IMR-90 (cell line): ENCODE measurements around the gene TLK2. TPM values are rescaled to one million over a fixed set of nuclear protein-coding genes. Genes with fewer than 3 reads are reported as not detected.
"Not testable (repeated sequence)": the region's sequence is repeated elsewhere in the genome, so short reads cannot be mapped to it uniquely, and the experiment has no call there.

ENCODE experiments used
- ATAC-seq: fragments of 200-7000 bp; cut with Tn5 transposase; 2 replicates; pipeline ENCODE4 v1.9.1; 2020; ENCODE audit warnings: low read depth, mild to moderate bottlenecking, moderate library complexity
- BruUV-seq: library from RNA; stranded (reverse); fragments of 400-500 nt; replicated peaks from 2 replicates; lab custom pipeline; 2021; lab: Mats Ljungman, UMichigan
- CTCF ChIA-PET: fragments of 300-600 bp; formaldehyde crosslinking; extraction: SDS; loops from one replicate; lab custom pipeline; 2021; ENCODE audit warnings: antibody characterized with exemption; lab: Yijun Ruan, JAX
- POLR2A ChIA-PET: fragments of 300-600 bp; sonication (Branson Sonifier 250); formaldehyde crosslinking; loops from one replicate; lab custom pipeline; 2022; ENCODE audit warnings: antibody characterized with exemption; ENCODE audit not compliant: unreplicated experiment; lab: Charles Lee
- DNase-seq: peaks from one replicate; pipeline ENCODE4 v3.0.0; 2013
- H2AFZ ChIP-seq: replicated peaks from 2 replicates; pipeline ENCODE3; 2013; ENCODE audit warnings: low read length, mild to moderate bottlenecking; ENCODE audit not compliant: poor library complexity
- H2AK5ac ChIP-seq: 2 replicates; pipeline ENCODE4 v1.6.1; 2013; ENCODE audit warnings: low read depth, low read length, inconsistent platforms
- H2AK9ac ChIP-seq: replicated peaks from 2 replicates; pipeline ENCODE3; 2013; ENCODE audit warnings: mild to moderate bottlenecking, low read depth, low read length, moderate library complexity; ENCODE audit not compliant: poor library complexity
- H2BK120ac ChIP-seq: 2 replicates; pipeline ENCODE4 v1.6.1; 2013; ENCODE audit warnings: low read depth, low read length, inconsistent platforms
- H2BK15ac ChIP-seq: 3 replicates; pipeline ENCODE4 v1.6.1; 2013; ENCODE audit warnings: low read depth, low read length, inconsistent platforms
- H2BK20ac ChIP-seq: 2 replicates; pipeline ENCODE4 v1.6.1; 2013; ENCODE audit warnings: low read depth, mild to moderate bottlenecking, inconsistent platforms, low read length, moderate library complexity
- H2BK5ac ChIP-seq: 2 replicates; pipeline ENCODE4 v1.6.1; 2013; ENCODE audit warnings: mild to moderate bottlenecking, low read depth, low read length, inconsistent platforms; ENCODE audit not compliant: poor library complexity, severe bottlenecking
- H3K14ac ChIP-seq: replicated peaks from 2 replicates; pipeline ENCODE4 v1.6.1; 2013; ENCODE audit warnings: low read depth, low read length, inconsistent platforms
- H3K18ac ChIP-seq: 2 replicates; pipeline ENCODE4 v1.6.1; 2013; ENCODE audit warnings: low read depth, low read length, control low read depth
- H3K23ac ChIP-seq: 2 replicates; pipeline ENCODE4 v1.6.1; 2013; ENCODE audit warnings: low read depth, low read length, inconsistent platforms
- H3K27ac ChIP-seq: 2 replicates; pipeline ENCODE4 v1.5.1; 2013; ENCODE audit warnings: mild to moderate bottlenecking, control low read depth, low read length; ENCODE audit not compliant: insufficient read depth
- H3K27me3 ChIP-seq: 2 replicates; pipeline ENCODE4 v1.6.1; 2013; ENCODE audit warnings: low read length; ENCODE audit not compliant: control insufficient read depth, insufficient read depth
- H3K36me3 ChIP-seq: 2 replicates; pipeline ENCODE4 v1.6.1; 2013; ENCODE audit warnings: low read length, mixed read lengths; ENCODE audit not compliant: control insufficient read depth, insufficient read depth
- H3K4ac ChIP-seq: 2 replicates; pipeline ENCODE4 v1.6.1; 2013; ENCODE audit warnings: low read depth, low read length, inconsistent platforms
- H3K4me1 ChIP-seq: 2 replicates; pipeline ENCODE4 v1.6.1; 2013; ENCODE audit warnings: low read length, mixed read lengths; ENCODE audit not compliant: control insufficient read depth, insufficient read depth
- H3K4me2 ChIP-seq: 2 replicates; pipeline ENCODE4 v1.6.1; 2013; ENCODE audit warnings: low read depth, mild to moderate bottlenecking, control low read depth, low read length, moderate library complexity
- H3K4me3 ChIP-seq: 2 replicates; pipeline ENCODE4 v1.5.1; 2013; ENCODE audit warnings: low read depth, mild to moderate bottlenecking, control low read depth, low read length, moderate library complexity; ENCODE audit not compliant: insufficient read depth
- H3K56ac ChIP-seq: 2 replicates; pipeline ENCODE4 v1.6.1; 2013; ENCODE audit warnings: low read length, inconsistent platforms; ENCODE audit not compliant: insufficient read depth; ENCODE audit errors: extremely low read depth
- H3K79me1 ChIP-seq, 2 experiments: 2 replicates each; pipeline ENCODE4 v1.6.1; 2013; ENCODE audit warnings: low read length in 2 of 2, inconsistent platforms in 1 of 2, low read depth in 1 of 2
- H3K9ac ChIP-seq: 2 replicates; pipeline ENCODE4 v1.6.1; 2013; ENCODE audit warnings: low read depth, low read length, control low read depth
- H3K9me1 ChIP-seq: 2 replicates; pipeline ENCODE4 v1.6.1; 2013; ENCODE audit warnings: low read length, inconsistent platforms; ENCODE audit not compliant: insufficient read depth
- H3K9me3 ChIP-seq: 2 replicates; pipeline ENCODE4 v1.6.1; 2013; ENCODE audit warnings: low read length; ENCODE audit not compliant: control insufficient read depth, insufficient read depth
- H4K20me1 ChIP-seq: 2 replicates; pipeline ENCODE4 v1.6.1; 2013; ENCODE audit warnings: low read length, inconsistent platforms; ENCODE audit not compliant: insufficient read depth
- H4K5ac ChIP-seq: 2 replicates; pipeline ENCODE4 v1.6.1; 2013; ENCODE audit warnings: mild to moderate bottlenecking, low read depth, low read length, control low read depth
- H4K8ac ChIP-seq, 2 experiments: 2 replicates each; pipeline ENCODE4 v1.6.1; 2013; ENCODE audit warnings: low read depth in 2 of 2, low read length in 2 of 2, control low read depth in 1 of 2, inconsistent platforms in 1 of 2
- H4K91ac ChIP-seq: 2 replicates; pipeline ENCODE4 v1.6.1; 2013; ENCODE audit warnings: low read depth, low read length, inconsistent platforms; ENCODE audit not compliant: insufficient read depth
- WGBS, 2 experiments: methylation state at CpG; one replicate each; pipeline versions ENCODE4 v1.1.5 to v1.1.7; 2013; ENCODE audit warnings: missing lambda C conversion rate in 2 of 2; ENCODE audit not compliant: insufficient read length in 1 of 2; ENCODE audit errors: extremely low coverage in 2 of 2; 5-methylcytosine and 5-hydroxymethylcytosine counted together
- dilution Hi-C: fragments of 300-500 bp; cut with HindIII; formaldehyde crosslinking; loops from one replicate; pipeline ENCODE4 v1.14.3; 2018; ENCODE audit warnings: low sequenced_read_pairs; ENCODE audit not compliant: unreplicated experiment
- in situ Hi-C: fragments of 300-500 bp; cut with MboI; formaldehyde crosslinking; loops from 3 replicates; pipeline ENCODE4 v1.14.3; 2019; ENCODE audit warnings: low sequenced_read_pairs, inconsistent platforms, mixed read lengths
- intact Hi-C: fragments of 100-400 bp; cut with micrococcal nuclease; formaldehyde crosslinking; loops from 2 replicates; pipeline ENCODE4 v1.10.0; 2022
- polyA plus RNA-seq, 3 experiments: library from polyadenylated mRNA; depleted of rRNA; stranded (reverse); fragments of >200 nt; gene quantifications; 2 replicates each; pipeline ENCODE4 v1.2.3, GENCODE V29; 2012; ENCODE audit warnings: low replicate concordance in 1 of 3
- total RNA-seq: library from RNA; depleted of rRNA; stranded (reverse); fragments of >200 nt; gene quantifications from 2 replicates; pipeline ENCODE4 v1.2.3, GENCODE V29; 2012

The TLK2 gene
- total and polyA plus RNA-seq, 2 of the 4 experiments (the other 2 are of a cell fraction), result 35.7 to 39.4 TPM

DNA sequence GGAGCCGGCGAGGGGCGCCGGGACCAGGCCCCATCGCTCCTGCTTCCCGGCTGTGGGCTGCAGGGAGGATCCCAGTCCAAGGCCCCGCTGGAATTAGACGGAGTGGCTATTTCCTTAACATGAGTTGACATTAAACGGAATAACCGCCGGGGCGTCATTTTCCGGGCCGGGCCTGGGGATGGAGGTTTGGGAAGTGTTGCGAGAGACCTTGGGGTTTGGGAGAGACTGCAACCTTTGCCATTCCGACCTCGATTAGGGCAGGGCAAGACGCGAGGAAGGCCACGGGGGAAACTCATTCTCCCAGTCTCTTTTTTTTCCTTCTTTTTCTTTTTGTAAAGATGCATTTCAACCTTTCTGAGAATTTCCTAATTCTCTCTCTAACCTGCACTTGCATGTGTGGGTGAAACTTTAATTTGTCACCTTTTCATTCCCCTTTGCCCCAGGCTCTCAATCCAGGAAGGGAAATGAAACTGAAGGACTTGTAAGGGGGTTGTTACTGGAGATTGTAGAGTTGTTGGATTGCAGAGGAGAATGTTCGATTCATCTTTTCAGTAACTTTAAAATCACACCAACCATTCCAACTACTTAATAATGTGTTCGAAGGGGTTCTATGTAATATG lies 1.1 kb downstream of the TLK2 start:
- H2AFZ ChIP-seq, H3K9me3 ChIP-seq, dilution Hi-C loops, H3K4me1 ChIP-seq, CTCF ChIA-PET, H3K9me1 ChIP-seq, H3K36me3 ChIP-seq, in situ Hi-C loops, H4K20me1 ChIP-seq, H2AK5ac ChIP-seq, H2BK20ac ChIP-seq, H2BK120ac ChIP-seq, H3K27me3 ChIP-seq, BruUV-seq, intact Hi-C loops, H2BK15ac ChIP-seq, H2AK9ac ChIP-seq, POLR2A ChIA-PET, DNase-seq: not testable (repeated sequence)
- H3K27ac ChIP-seq, result peak overlapping the region; percentile 81
- peak overlapping the region; percentile 60 for H2BK5ac ChIP-seq
- peak overlapping the region; percentile 95 for H3K9ac ChIP-seq
- peak overlapping the region; percentile 90 for H3K4me2 ChIP-seq
- H4K91ac ChIP-seq, result peak overlapping the region; percentile 32
- H3K79me1 ChIP-seq, result peaks cover 10 to 21% of the 10 kb centered on the region in 2 experiments
- H3K4me3 ChIP-seq, result peak overlapping the region; percentile 89
- peak overlapping the region; percentile 71 for H3K4ac ChIP-seq
- H4K8ac ChIP-seq, result peak overlapping the region; percentile 54 to 62; a peak in 3 of 4 replicates
- peak; percentile 1; the same call in 1 of the 2 replicates for ATAC-seq
- peak overlapping the region; percentile 79 for H3K56ac ChIP-seq
- peak overlapping the region; percentile 67 for H3K23ac ChIP-seq
- peak overlapping the region; percentile 89 for H4K5ac ChIP-seq
- peak overlapping the region; percentile 38 for H3K18ac ChIP-seq
- peak overlapping the region; percentile 83 for H3K14ac ChIP-seq
- WGBS, 2 experiments, result 0% methylated on average over 4 of the region's 22 CpGs; no CpG with 5 or more reads in 1 of the 2 experiments

DNA sequence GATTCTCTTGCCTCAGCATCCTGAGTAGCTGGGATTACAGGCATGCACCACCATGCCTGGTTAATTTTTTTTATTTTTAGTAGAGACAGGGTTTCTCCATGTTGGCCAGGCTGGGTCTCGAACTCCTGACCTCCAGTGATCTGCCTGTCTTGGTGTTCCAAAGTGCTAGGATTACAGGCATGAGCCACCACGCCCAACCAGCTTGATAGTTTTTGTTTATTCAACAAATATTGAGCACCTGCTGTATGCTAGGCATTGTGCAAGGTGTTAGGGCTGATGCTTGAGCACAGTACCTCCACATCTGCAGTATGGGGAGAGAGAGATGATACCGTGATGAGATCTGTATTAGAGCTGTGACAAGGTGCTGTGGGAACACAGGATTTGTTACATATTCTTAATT lies 3.9 kb downstream of the TLK2 start:
- H3K4me1 ChIP-seq, H3K9ac ChIP-seq, H3K23ac ChIP-seq, H3K9me3 ChIP-seq, H2BK5ac ChIP-seq, H4K5ac ChIP-seq, H3K4me2 ChIP-seq, H4K8ac ChIP-seq, ATAC-seq, H3K4ac ChIP-seq, H2BK120ac ChIP-seq, H3K9me1 ChIP-seq, H3K14ac ChIP-seq, H4K91ac ChIP-seq, H3K79me1 ChIP-seq, CTCF ChIA-PET, H3K36me3 ChIP-seq, H3K27ac ChIP-seq, H2AK5ac ChIP-seq, H2AK9ac ChIP-seq, in situ Hi-C loops, H2BK20ac ChIP-seq, H2BK15ac ChIP-seq, H3K4me3 ChIP-seq, H3K18ac ChIP-seq, intact Hi-C loops, DNase-seq, H3K56ac ChIP-seq, POLR2A ChIA-PET, H3K27me3 ChIP-seq, H2AFZ ChIP-seq, dilution Hi-C loops: not testable (repeated sequence)
- WGBS, 2 experiments, result no CpG with 5 or more reads among the region's 3 CpGs
- peaks cover 13% of the 10 kb centered on the region; the same call in 1 of the 2 replicates for H4K20me1 ChIP-seq
- TSS peak; percentile 7 for BruUV-seq
